Fibroblast of skin of right quadriceps (primary cell): ENCODE results near the gene GALNT12.

Experiments
- DNase-seq: peaks from one replicate; pipeline ENCODE4 v3.0.0-alpha.2; 2013

Gene GALNT12

DNA sequence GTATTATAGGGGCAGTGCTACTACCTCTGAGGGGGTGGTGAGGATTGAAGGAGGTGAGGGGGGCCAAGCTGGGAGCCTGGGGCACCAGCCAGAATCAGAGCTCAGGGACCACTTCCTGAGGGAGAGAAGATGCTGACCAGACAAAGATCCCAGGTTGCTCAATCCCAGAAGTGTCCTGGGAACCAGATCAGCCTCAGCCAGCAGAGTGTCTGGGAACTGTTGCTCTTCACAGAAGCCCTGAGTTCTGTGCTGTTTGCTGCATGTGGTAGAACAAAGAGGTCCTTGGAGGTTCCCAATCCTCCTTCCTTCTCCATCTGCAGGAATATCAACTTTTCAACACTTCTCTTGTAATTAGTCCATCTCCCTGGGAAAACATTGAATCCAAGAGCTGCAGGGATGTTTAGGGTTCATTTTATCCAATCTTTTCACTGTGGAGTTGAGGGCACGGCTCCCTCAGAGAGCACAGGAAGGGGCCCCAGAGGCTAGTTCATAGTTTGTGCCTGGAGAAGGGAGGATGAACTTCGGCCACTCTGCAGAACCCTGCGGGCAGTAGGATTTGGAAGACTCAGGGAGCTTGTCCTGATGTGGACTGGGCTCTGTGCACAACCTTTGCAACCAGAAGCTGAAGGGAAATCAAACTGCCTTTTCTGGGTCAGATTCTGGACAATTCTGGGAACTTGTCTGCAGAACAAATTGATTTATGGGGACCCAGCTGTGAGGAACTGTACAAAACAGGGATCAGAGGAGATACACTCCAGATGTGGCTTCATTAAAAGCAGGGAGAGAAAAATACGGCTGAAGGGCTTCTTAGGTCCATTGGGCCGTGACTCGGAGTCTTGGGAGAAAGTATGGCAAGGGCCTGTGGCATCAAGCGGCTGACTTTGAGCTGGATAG, 57.1 kb downstream of the GALNT12 start:
- no peak for DNase-seq

DNA sequence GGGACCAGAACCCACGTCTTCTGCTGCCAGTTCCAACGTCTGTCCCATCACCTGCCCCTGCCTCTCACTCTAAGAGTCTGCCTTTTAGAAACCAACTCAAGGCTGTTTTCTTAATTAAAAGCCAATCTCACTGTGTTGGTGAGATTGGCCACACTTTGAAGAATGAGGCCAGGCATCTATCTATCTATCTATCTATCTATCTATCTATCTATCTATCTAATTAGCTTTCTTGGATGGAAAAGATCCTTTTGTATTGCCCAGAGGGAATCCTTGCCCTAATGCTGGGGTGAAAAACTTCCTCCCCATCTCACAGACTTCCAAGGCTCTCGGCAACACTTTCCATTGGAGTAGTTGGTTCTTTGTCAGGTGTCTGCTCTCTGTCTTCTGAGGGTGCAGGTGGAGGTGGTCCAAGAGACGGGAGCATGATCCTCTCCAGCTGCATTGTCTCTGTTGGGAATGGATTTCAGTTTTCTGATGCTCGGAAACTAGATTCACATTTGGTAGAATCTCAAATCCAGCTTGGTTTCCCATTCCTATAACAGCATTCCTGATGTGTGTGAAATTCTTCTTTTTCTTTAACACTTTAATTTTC, 57.9 kb downstream of the GALNT12 start:
- no peak for DNase-seq

DNA sequence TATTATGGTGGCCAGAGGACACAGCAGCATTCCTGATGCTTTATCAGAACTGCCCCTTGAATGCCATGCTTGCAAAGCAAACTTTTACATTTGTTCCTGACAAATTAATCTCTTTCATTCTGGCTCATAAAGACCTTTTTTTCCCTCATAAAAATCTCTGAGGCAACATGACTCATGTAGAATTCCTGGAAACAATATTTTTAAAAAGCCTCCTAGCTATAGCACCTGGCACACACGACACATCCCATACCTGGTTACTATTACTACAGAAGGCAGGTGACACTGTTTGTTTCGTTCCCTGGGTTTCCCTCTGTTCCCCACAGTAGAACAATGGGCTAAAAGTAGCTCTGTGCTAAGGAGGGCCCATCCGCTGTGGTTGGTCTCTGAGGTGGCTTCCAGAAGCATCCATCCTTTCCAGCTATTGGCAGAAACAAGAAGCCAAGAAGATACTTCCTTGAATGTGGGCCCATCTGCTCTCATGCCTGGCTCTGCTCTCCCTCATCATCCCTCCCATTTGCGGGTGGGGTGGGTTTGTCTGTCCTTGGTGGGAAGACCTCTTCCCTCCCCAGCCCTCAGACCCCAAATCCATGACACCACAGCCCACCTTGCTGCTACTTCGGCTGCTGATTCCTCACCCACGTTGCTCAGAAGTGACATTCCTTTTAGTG, 59.1 kb downstream of the GALNT12 start:
- no peak for DNase-seq

DNA sequence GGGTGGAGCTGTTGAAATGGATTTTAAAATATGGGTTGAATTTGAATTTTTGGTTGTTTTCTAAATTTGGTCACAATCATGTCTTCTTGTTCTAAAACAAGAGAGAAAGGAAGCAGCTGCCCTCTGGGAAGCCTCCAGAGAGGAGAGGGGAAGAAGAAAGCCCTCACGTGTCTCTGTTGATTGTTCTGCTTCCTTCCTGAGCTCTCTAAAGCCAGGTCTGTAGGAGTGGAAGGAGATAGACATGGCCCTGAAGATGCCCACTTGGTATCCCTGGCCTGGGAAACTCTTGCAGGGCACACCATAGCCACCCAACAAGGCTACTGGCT, 59.6 kb downstream of the GALNT12 start:
- DNase-seq = no peak

DNA sequence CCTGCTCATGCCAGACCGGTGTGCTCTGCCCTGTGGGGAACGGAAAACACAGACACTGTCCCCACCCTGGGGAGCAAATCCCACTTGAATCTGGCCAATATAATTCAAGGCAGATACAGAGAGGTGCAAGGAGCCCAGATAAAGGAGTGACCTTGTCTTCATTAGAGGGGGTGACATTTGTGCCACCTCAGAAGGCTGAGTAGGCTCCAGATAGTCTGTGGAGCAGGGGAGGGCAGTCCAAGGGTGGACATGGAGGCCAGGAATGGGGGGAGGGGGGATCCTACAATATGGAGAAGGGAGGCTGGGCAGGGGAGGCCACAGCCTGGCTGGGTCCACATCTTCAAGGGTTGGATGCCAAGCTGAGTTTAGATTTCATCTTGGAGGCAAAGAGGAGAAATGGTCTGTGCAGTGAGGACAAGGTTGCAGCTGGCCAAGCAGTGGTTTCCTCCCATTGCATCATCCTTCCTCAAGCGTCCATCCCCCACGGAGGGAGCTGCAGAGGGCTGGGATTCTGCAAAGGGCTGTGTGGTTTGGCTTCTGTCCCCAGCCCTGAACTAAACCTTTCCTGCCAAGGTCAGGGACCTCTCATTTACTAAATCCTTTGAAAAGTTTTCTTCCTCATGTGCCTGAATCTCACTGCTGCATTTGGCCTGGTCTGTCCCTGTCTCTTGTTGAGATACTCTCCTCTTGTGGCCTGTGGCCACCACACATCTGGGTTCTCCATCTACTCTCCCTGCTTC, 60.1 kb downstream of the GALNT12 start:
- DNase-seq = peak; percentile 89

DNA sequence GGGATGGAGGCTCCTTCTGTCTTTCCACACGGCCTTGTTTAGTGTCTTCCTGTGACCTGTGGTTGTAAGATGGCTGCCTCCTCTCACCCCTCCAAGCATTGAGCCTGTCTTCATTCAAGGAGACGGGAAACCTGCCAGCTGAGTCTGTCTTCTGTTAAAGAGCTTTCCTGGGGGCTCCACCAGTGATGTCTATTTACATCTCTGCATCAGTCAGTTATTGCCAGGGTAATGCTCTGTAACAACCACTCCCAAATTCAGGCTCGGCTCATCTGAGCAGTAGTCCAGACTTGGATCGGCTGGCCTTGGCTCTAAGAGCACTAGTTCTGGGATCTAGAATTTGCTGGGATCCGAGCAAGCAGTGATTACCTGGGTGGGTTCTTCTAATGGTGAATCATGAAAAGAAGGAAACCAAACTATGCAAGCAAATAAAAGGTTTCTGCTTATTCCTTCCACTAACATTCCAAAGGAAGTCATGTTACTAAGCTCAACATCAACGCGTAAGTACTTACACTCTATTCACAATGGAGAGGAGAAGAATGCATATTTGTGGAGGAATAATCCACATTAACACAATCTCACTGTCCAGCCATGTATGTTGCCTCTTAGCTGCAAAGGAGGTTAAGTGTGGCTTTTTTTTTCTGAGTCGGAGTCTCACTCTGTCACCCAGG, 61.7 kb downstream of the GALNT12 start:
- no peak for DNase-seq

DNA sequence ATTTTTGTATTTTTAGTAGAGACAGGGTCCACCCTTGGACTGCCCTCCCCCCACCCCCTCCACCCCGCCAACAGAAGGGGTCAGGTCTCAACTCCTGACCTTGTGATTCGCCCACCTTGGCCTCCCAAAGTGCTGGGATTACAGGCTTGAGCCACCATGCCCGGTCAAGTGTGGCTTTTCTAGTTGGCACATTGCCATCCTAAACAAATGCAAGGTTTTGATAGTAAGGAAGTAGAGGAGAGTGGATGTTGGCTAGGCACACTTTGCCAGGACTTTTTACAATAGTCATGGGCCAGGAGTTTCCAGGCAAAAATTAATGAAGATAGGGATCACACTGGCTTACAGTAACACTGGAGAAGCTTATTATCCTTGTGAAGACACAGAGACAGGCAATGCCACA, 62.4 kb downstream of the GALNT12 start:
- DNase-seq = no peak

DNA sequence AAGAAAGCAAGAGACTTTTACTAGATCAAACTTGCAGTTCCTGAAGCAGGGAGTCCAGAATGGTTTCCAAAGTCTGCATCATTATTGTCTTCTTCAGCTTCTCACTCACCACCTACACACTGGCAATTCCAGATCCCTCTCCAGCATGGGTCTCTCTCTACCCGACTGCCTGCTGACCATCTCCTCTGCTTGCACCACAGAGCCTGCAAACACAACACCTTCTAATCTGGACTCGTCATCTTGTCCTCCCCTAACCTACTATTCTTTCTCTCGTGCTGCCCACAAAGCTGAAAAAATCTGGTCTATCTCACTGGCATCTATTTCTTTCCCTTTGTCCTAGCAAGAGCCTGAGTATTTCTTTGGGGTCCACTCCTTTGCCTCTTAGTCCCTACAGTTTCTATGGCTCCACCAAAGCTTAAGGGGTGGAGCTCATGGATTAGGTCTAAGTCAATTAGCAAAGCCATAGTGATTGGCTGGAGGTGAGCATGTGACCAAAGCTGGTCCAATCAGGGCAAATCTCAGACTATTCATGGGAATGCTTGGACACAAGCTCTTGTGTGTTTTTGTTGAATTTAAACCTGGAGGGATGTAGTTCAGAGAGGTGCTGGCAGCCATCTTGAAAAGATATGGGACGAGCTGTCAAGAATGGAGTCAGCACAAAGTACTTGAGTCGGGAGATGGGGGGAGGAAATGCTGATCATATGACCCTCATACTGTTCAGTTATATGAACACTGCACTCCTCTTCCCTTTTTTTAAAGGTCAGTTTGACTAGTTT, 63.5 kb downstream of the GALNT12 start:
- DNase-seq = no peak

DNA sequence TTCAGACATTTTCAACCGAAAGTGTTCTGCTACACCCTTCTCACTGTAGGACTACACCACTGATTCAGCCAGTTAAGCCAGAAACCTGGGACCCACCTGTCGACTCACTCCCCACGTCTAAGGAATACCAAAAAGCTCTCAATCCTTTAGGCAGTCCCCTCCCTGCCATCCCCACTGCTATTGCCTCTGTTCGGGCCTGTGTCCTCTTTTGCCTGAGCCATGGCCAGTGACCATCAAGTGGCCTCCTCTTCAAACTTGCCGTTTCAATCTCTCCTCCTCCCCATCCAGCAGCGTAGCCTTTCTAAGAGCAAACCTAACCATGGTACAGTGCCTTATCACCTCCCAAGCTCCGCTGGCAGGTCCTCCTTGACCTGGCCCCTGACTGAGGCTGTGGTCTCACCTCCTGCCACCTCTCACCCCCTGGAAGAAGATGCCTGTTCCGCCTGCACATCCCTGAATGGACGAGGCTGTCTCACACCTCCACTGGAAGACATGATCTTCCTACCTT, 64.1 kb downstream of the GALNT12 start:
- no peak for DNase-seq

DNA sequence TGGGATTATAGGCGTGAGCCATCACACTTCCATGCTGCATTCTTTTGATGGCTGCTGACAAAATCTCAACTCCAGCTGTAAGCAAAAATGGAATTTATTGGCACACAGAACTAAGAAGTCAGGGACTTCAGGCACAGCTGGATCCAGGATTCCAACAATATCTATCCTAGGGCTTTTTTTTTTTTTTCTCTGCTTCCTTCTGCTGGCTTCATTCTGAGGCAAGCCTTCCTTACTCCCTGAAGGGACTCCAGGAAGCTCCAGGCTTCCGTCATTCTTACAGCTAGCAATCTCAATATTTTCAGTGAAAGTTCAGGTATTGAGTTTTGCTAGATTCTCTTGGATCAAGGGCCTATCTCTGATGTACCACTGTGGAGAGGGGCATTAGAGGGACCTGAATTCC, 66.1 kb downstream of the GALNT12 start:
- no peak for DNase-seq

DNA sequence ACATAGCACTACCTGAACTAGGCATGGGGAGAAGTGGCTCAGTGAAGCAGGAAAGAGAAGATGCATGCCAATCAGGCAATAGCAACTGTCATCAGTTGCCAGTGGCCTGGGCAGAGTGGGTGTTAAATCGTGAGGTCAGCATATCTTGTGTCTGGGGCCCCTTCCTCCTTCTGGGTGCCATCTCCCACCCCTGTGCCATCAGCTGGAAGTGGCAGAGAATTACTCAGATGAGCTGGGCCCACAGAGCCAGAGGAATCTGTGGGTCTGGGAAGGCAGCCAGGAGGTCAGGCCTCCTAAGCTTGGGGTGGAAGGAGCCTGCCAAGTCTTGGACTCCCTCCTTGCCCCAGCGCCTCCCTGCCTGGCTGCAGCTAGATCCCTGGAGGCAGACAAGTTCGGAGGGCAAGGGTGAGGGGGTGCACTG, 66.5 kb downstream of the GALNT12 start:
- no peak for DNase-seq

DNA sequence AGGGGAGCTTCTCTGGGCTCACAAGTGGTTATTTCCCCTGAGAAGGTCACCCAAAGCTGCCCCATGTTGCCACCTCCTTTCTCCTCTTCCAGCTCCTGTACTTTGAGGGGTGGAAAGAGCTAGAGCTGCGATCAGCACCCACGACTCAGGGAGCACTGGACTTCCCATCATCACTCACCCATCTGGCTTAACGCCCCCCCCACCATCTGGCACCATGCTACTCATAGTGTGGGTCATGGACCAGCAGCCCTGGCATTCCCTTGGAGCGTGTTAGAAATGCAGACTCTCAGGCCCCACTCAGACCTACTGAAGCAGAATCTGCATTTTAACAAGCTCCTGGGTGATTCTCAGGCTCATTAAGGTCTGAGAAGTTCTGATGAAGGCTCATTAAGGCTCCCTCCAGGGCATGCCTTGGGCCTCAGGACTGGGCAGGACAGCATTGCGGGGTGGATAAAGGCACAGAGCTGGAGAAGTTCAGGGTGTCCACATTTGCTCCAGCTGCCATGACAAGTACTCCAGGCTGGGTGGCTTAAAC, 67.3 kb downstream of the GALNT12 start:
- DNase-seq = no peak

DNA sequence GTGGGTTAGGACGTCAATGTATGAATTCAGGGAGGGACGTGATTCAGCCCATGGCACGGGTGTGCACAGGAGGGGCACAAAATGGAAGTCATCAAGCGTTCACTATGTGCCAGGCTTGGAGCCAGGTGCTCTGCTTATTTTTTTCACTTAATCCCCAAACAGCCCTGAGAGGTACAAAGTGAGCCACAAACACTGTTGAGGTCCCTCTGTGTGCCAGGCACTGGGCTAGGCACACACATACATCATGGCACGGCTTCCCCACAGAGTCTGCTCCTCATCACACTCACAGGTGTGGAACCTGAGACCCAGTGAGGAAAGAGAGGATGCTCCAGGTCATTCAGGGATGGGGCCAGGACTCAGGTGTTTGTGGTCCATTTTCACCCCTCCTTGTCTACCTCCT, 68.1 kb downstream of the GALNT12 start:
- DNase-seq = no peak

DNA sequence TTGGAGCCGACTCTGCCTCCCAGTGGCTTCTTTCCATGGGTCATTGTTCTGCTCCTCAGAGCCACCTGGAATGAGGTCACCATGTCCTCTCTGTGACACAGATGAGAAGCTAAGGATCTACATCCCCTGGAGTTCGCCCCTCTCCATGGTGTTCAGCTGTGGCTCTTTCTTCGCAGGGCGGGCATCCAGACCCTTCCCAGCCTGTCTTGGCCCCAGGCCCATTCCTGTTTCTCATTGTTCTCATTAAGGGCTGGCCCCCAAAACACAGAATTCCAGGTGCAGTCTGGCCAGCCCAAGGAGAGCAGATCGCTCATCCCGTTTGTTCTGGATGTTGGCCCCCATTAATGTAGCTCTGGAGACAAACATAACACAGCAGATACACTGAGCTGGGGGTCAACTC, 69.8 kb downstream of the GALNT12 start:
- no peak for DNase-seq

DNA sequence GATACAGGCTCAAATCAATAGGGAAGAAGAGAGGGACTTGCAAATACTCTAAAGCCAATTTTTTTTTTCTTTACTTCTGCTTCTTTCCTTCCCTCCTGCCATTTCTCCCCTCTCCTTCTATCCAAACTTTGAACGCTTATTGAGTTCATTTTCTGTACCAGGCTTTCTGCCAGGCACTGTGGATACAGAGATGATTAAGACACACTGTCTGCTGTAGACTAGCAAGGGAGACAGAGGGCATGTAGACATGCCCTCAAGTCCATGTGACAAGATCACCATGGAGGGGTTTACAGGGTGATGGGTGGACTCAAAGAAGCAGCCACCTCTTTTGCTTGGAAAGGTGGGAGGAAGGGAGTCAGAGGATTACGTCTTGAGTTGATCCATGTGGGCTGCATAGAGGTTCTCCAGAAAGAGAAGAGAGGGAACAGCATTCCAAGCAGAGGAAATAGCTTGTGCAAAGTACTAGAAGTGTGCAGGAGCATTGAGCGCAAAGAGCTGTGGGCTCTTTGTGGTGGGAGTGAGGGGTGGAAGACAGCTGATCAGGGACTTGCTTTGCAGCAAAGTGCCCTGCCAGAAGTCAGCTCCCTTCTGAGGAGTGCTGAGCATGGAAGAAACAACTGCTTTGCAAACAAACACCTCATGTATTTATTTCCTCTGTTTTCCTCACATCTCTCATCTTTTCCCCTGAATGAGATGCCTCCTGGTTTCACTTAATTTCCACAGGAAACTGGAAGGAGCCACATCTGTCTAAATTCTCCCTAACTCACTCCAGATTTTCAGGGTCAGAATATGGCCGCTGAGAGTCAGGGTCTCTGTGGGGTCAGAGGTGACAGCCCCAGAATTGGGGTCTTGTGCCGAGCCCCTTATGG, 71.9 kb downstream of the GALNT12 start:
- DNase-seq = no peak

DNA sequence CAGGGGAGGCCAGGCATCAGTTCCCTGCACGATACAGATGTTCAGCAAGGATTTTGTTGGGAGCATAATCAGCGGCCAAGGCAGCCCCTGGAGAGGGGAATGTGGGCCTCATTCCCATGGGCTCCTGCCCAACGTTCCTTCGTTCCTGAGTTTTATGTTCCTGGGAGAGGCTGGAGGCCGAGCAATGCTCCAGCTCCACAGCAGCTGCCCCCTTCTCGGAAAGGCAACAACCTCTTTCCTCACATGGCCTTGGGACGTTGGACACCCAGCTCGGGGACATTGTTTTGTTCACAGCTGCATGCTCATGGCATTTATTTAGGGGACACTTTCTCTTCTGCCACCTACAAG, 72.5 kb downstream of the GALNT12 start:
- DNase-seq = no peak

DNA sequence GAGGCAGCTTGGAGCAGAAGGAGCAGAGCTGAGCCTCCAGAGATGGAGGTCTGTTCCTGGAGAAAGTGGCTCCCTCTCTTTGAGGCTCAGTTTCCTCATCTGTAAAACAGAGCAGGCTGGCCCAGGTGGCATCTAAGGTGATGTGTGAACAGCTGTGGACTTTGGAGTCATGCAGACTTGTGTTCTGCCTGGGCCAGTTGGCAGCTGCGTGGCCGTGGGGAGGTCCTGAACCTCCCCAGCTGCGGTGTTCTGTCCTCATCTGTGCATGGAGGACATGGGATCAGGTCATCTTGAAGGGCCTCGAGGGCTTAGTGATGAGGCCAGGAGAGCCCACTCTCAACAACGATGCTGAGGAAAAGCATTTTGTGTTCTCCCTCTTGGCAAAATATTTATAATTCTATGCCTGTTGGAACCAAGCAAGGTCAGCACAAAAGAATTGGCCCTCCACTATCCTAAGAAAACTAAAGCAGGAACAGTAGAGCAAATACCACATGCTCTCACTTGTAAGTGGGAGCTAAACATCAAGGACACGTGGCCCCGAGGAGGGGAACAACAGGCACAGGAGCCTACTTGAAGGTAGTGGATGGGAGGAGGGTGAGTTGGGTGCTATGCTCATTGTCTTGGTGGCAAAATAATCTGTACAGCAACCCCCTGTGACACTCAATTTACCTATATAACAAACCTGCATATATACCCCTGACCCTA, 73.0 kb downstream of the GALNT12 start:
- DNase-seq = no peak

DNA sequence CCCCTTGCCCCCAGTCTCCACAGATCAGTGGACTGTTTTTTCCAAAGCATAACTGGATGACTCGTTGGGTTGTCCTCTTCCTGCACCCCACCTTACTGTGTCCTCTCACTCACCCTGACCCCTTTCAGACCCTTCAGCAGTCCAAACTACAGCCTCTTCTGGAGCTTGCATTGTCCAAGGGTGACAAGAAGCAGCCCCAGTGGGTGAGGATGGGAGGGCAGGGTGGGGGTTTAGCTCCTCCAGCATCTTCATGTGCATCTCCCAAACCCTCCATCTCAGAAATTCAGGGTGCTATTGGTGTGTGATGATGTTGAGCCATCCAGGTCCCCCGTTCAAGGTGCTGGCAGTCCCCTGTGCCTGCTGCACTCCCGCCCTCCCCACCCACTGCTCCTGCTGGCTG, 73.9 kb downstream of the GALNT12 start:
- DNase-seq = no peak

DNA sequence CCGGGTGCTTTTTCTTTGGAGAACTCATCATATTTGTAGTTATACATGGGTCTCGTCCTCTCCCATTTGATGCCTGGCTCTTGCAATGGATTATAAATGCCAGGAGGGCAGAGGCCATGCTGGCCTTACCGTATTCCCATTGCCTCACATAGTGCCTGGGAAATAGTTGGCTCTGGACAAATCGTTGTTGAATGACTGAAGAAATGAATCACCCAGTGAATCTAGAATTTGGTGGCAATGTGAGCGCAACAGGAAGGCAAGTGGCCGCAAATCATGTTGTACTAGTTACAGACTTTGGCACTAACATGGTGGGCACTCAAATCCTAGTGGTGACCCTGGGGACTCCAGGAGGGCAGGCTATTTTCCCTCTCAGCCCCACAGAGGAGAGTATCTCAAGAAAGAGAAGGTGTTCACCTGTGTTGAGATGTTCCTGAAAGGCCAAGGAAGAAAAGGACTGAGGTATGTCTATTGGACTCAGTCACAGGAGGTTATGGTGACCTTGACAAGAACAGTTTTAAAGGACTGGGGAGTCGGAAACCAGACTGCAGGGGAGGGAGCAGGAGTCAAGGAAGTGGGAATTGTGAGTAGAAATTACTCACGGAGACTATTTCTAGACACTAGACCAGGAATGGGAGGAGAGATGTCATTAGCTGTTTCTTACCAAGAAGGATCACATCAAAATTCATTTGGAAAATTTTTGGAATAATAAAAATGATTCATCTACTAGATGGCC, 74.5 kb downstream of the GALNT12 start:
- no peak for DNase-seq
